Stimulated activated effector memory CD8-positive, alpha-beta T cell treated with anti-CD3 and anti-CD28 coated beads, Interleukin-12 subunit alpha, Interleukin-12 subunit beta, amount 100 ng/mL, for 72 hours (primary cell): ENCODE results near the gene GBP4.

Experiments
- ATAC-seq: fragments of 150-1000 bp; cut with Tn5 transposase; 2 replicates; pipeline ENCODE4 v1.10.0; 2021
- DNase-seq, 2 donors: peaks; one replicate each; pipeline ENCODE4 v3.0.0; 2021 to 2022; ENCODE audit warnings: low spot score in 2 of 2
- H3K27ac Mint-ChIP-seq: one replicate; pipeline ENCODE4 v1.8.0; 2022; ENCODE audit warnings: mild to moderate bottlenecking, mixed read lengths
- H3K36me3 Mint-ChIP-seq: one replicate; pipeline ENCODE4 v1.8.0; 2022; ENCODE audit warnings: mild to moderate bottlenecking, mixed read lengths
- H3K4me1 Mint-ChIP-seq: one replicate; pipeline ENCODE4 v1.8.0; 2022; ENCODE audit warnings: mixed read lengths
- H3K4me3 Mint-ChIP-seq: one replicate; pipeline ENCODE4 v1.8.0; 2022; ENCODE audit warnings: mild to moderate bottlenecking, mixed read lengths
- H3K9me3 Mint-ChIP-seq: one replicate; pipeline ENCODE4 v1.8.0; 2022; ENCODE audit warnings: mixed read lengths

Gene GBP4

GRCh38 chr1:89179343-89179742 lies 19.4 kb downstream of the GBP4 start:
- peaks cover 7% of the 10 kb centered on the region for H3K9me3 Mint-ChIP-seq
- H3K27ac Mint-ChIP-seq: no peak overlapping the region
- H3K36me3 Mint-ChIP-seq: peaks cover 36% of the 10 kb centered on the region
- no peak overlapping the region for H3K4me3 Mint-ChIP-seq
- DNase-seq (no peak), ATAC-seq (no peak)
- peaks cover 6% of the 10 kb centered on the region for H3K4me1 Mint-ChIP-seq

- Mint-ChIP-seq H3K36me3 (peaks cover 12% of the 10 kb centered on the region), H3K4me3 (no peak overlapping the region)
Measured at GRCh38 chr1:89176971-89177370, 21.8 kb downstream of the GBP4 start.

GRCh38 chr1:89175601-89176256 lies 23.0 kb downstream of the GBP4 start, which contains the start of gene GBP7:
TSS of gene GBP7 (minus strand) at chr1:89176003. CDS start at chr1:89171935, 4,068 bp downstream.
- Mint-ChIP-seq H3K36me3 (no peaks in the 10 kb centered on the region), H3K27ac (peak within 1 kb of the TSS; percentile 24), H3K4me3 (no peak within 1 kb of the TSS), H3K9me3 (no peaks in the 10 kb centered on the region), H3K4me1 (peaks cover 10% of the 10 kb centered on the region)
- no peak for DNase-seq
- no peak for ATAC-seq

More at GRCh38 chr1:89176971-89177370, 21.8 kb downstream of the GBP4 start:
- H3K27ac Mint-ChIP-seq: peak overlapping the region; percentile 24
- no peaks in the 10 kb centered on the region for H3K4me1 Mint-ChIP-seq
- ATAC-seq (no peak), DNase-seq (no peak)
- H3K9me3 Mint-ChIP-seq: no peaks in the 10 kb centered on the region

GRCh38 chr1:89174491-89174890 lies 24.3 kb downstream of the GBP4 start:
- Mint-ChIP-seq H3K9me3 (no peaks in the 10 kb centered on the region), H3K27ac (no peak overlapping the region), H3K4me3 (no peak overlapping the region), H3K36me3 (no peaks in the 10 kb centered on the region), H3K4me1 (peaks cover 12% of the 10 kb centered on the region)
- no peak for ATAC-seq
- no peak for DNase-seq

- Mint-ChIP-seq H3K4me3 (no peak overlapping the region), H3K27ac (peak overlapping the region; percentile 38), H3K9me3 (no peaks in the 10 kb centered on the region), H3K36me3 (no peaks in the 10 kb centered on the region), H3K4me1 (peaks cover 12% of the 10 kb centered on the region)
- no peak for ATAC-seq
- no peak for DNase-seq
Measured at GRCh38 chr1:89172468-89173143, 26.1 kb downstream of the GBP4 start.

GRCh38 chr1:89171067-89171438 lies 27.7 kb downstream of the GBP4 start:
- DNase-seq: no peak
- H3K4me3 Mint-ChIP-seq: no peak overlapping the region
- peak overlapping the region; percentile 58 for H3K27ac Mint-ChIP-seq
- H3K9me3 Mint-ChIP-seq: no peaks in the 10 kb centered on the region
- H3K4me1 Mint-ChIP-seq: peaks cover 12% of the 10 kb centered on the region
- ATAC-seq: peak; percentile 74
- H3K36me3 Mint-ChIP-seq: no peaks in the 10 kb centered on the region

GRCh38 chr1:89170170-89171066 lies 28.3 kb downstream of the GBP4 start:
- ATAC-seq: no peak
- H3K27ac Mint-ChIP-seq: peak overlapping the region; percentile 58
- peaks cover 12% of the 10 kb centered on the region for H3K4me1 Mint-ChIP-seq
- no peaks in the 10 kb centered on the region for H3K9me3 Mint-ChIP-seq
- no peaks in the 10 kb centered on the region for H3K36me3 Mint-ChIP-seq
- peak in 1 of 2 donors; percentile 52 for DNase-seq
- H3K4me3 Mint-ChIP-seq: no peak overlapping the region

GRCh38 chr1:89169166-89169565 lies 29.6 kb downstream of the GBP4 start:
- DNase-seq (no peak), ATAC-seq (no peak)
- Mint-ChIP-seq H3K4me3 (no peak overlapping the region), H3K4me1 (peaks cover 12% of the 10 kb centered on the region), H3K27ac (no peak overlapping the region), H3K36me3 (no peaks in the 10 kb centered on the region), H3K9me3 (no peaks in the 10 kb centered on the region)

- H3K4me3 Mint-ChIP-seq: no peak overlapping the region
- ATAC-seq: no peak
Measured at GRCh38 chr1:89167590-89168230, 31.0 kb downstream of the GBP4 start.

GRCh38 chr1:89166705-89167104 lies 32.0 kb downstream of the GBP4 start:
- Mint-ChIP-seq H3K9me3 (no peaks in the 10 kb centered on the region), H3K27ac (no peak overlapping the region), H3K36me3 (no peaks in the 10 kb centered on the region), H3K4me1 (peaks cover 11% of the 10 kb centered on the region), H3K4me3 (no peak overlapping the region)
- ATAC-seq (no peak), DNase-seq (no peak)

More at GRCh38 chr1:89167590-89168230, 31.0 kb downstream of the GBP4 start:
- no peaks in the 10 kb centered on the region for H3K36me3 Mint-ChIP-seq
- H3K4me1 Mint-ChIP-seq: peaks cover 12% of the 10 kb centered on the region
- DNase-seq: no peak
- no peak overlapping the region for H3K27ac Mint-ChIP-seq
- H3K9me3 Mint-ChIP-seq: no peaks in the 10 kb centered on the region

- ATAC-seq (no peak), DNase-seq (no peak)
- H3K36me3 Mint-ChIP-seq: no peaks in the 10 kb centered on the region
- peaks cover 2% of the 10 kb centered on the region for H3K4me1 Mint-ChIP-seq
- no peak overlapping the region for H3K27ac Mint-ChIP-seq
- peaks cover 2% of the 10 kb centered on the region for H3K9me3 Mint-ChIP-seq
- no peak overlapping the region for H3K4me3 Mint-ChIP-seq
Measured at GRCh38 chr1:89165811-89166210, 32.9 kb downstream of the GBP4 start.

- ATAC-seq (no peak), DNase-seq (no peak)
- no peaks in the 10 kb centered on the region for H3K36me3 Mint-ChIP-seq
- no peaks in the 10 kb centered on the region for H3K4me1 Mint-ChIP-seq
- H3K27ac Mint-ChIP-seq: no peak overlapping the region
- peaks cover 2% of the 10 kb centered on the region for H3K9me3 Mint-ChIP-seq
- H3K4me3 Mint-ChIP-seq: no peak overlapping the region
Measured at GRCh38 chr1:89151047-89151446, 47.7 kb downstream of the GBP4 start.

GRCh38 chr1:89149976-89150375 lies 48.8 kb downstream of the GBP4 start:
- H3K4me1 Mint-ChIP-seq: no peaks in the 10 kb centered on the region
- no peak overlapping the region for H3K27ac Mint-ChIP-seq
- DNase-seq (no peak), ATAC-seq (no peak)
- H3K9me3 Mint-ChIP-seq: no peaks in the 10 kb centered on the region
- no peak overlapping the region for H3K4me3 Mint-ChIP-seq
- H3K36me3 Mint-ChIP-seq: no peaks in the 10 kb centered on the region

- Mint-ChIP-seq H3K9me3 (no peaks in the 10 kb centered on the region), H3K27ac (no peak overlapping the region), H3K36me3 (no peaks in the 10 kb centered on the region), H3K4me3 (no peak overlapping the region), H3K4me1 (no peaks in the 10 kb centered on the region)
- DNase-seq (no peak), ATAC-seq (no peak)
Measured at GRCh38 chr1:89149229-89149628, 49.5 kb downstream of the GBP4 start.
